CD4-positive, alpha-beta T cell treated with Interleukin-2 at 100 ng/mL for 4 hours (primary cell): ENCODE data around the gene WFDC10A.
"Not testable (repeated sequence)": the region's sequence is repeated elsewhere in the genome, so short reads cannot be mapped to it uniquely, and the experiment has no call there.

Experiments used
- DNase-seq: peaks from one replicate; pipeline ENCODE4 v3.0.0-alpha.2; 2020; ENCODE audit warnings: low spot score

WFDC10A gene

DNA sequence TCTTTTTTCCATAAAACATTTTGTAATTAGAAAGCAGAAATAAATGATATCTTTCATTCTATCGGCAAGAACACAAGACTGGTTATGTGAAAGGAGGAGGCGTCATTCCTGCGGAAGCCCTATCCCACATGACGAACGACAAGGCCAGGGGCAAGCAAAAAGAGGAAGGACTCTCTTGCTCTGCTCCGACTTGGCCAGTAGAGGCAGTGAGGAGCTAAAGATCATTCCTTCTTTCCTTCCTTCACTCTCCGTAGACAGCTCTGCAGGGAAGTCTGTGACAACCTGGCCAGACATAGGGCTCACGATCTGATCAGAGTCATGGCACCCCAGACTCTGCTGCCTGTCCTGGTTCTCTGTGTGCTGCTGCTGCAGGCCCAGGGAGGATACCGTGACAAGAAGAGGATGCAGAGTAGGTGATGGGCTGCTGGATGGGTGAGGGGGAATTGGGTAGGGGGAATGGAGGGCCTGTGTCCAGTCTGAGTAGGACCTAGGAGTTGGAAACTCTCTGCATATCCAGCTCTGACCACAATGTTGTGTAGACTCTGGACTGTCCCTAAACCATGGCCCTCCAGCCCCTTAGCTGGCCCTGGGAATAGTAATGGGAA is at the start of gene WFDC10A:
TSS of gene WFDC10A (plus strand) at position 244 of the 605 bp plus-strand sequence. CDS start at position 319, 75 bp downstream.
- DNase-seq = peak; percentile 13

DNA sequence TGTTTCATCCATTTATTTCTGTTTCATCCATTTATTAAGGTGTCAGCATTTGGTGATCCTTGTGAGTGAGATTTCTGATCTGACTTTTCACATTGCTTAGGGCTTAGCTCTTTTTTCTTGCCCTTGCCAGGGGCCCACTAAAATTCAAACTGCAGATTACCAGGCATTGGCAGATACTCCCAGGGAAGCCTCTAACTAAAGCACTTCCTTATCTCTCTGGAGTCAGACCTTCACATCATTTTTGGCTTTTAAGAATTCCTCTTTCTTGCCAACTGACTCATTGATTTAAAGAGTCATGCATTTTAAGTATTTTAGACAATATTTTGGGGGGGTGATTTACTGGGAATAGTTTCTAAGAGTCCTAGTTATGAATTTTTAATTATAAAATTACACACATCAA is 47.8 kb upstream of the WFDC10A start:
- DNase-seq = no peak

DNA sequence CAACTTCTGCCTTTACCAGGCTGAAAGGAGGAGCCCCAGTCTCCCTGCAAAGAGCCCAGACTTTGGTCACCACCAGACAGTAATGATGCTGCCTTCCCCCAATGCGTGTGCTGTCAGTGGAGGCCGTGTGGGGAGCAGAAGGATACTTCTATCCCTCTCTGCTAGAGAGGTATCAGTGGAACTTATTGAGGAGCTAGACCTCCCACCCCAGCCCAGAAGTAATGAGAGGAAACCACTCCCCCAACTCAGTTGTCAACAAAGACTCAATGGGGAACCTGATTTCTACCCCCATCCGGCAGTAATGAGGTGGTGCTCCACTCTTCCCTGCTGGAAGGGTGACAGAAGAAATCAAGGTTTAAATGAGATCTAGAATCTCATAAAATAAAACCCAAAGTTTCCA is 46.0 kb upstream of the WFDC10A start:
- DNase-seq = no peak

DNA sequence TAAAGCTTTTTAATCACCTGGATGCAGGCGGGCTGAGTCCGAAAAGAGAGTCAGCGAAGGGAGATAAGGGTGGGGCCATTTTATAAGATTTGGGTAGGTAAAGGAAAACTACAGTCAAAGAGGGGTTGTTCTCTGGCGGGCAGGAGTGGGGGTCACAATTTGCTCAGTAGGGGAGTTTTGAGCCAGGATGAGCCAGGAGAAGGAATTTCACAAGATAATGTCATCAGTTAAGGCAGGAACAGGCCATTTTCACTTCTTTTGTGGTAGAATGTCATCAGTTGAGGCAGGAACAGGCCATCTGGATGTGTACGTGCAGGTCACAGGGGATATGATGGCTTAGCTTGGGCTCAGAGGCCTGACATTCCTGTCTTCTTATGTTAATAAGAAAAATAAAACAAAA is 45.2 kb upstream of the WFDC10A start:
- not testable (repeated sequence) for DNase-seq

DNA sequence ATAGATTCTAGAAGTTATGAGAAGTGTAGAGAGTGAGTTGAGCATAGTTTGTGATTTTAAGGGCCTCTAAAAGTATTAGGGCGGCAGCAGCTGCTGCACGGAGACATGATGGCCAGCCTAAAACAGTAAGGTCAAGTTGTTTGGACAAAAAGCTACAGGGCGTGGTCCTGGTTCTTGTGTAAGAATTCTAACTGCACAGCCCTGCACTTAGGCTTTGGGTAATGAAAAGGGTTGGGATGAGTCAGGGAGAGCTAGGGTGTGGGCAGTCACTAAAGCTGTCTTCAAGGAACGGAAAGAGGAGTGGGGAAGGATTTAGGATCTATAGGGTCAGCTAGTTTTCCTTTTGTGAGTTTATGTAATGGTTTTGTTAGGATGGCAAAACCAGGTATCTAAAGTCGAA is 43.6 kb upstream of the WFDC10A start:
- DNase-seq = not testable (repeated sequence)

DNA sequence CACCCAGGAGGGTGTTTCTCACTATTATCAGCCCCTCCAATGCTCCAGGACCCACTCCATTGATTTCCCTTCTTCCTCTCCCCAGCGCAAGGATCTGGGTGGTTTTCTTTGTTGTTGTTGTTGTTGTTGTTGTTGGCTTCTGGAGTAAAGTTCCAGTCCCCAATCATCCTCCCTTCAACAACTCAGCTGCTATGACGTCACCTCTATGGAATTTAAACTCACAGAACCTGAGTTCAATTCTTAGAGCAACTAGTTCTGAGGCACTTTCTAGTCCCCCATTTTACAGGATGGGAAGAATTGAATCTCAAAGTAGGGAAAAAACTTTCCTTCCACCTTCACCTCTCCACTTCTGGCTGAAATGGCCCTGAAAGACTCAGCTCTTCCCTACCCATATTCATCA is 40.7 kb upstream of the WFDC10A start:
- DNase-seq = no peak

DNA sequence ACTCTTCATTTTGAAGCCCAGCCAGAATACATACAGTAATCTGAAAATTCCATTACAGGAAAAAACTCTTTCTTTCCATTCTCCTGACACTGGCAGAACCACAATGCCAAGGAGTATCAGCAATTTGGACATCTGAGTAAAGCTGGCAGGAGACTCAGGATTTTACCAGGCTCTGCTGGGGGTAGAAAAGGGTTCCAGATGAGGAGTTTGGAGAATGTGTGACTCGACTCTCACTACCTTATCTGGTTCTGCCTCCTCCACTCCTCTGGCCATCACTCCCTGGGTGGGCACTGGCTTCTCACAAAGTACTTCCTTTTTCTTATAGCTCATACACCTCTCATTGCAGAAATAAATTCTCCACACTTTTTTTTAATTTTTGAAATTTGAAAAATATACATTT is 39.8 kb upstream of the WFDC10A start:
- no peak for DNase-seq

DNA sequence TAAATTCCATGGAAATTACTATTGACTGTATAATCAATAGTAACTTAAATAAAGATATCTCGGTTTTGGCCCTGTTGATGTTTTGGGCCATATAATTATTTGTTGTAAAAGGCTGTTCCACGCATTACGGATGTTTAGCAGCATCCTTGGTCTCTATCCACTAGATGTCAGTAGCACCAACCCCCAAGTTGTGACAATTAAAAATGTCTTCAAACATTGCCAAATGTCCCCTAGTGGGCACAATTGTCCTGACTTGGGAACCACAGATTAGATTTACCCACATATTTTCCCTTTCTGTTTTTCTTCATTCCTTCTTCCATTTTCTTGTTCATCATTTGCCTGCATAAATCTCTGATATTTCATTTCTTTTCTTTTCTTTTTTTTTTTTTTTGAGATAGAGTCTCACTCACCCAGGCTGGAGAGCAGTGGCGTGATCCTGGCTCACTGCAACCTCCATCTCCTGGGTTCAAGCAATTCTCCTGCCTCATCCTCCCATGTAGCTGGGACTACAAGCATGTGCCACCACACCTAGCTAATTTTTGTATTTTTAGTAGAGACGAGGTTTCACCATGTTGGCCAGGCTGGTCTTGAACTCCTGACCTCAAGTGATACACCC is 36.9 kb upstream of the WFDC10A start:
- DNase-seq = peak; percentile 26

DNA sequence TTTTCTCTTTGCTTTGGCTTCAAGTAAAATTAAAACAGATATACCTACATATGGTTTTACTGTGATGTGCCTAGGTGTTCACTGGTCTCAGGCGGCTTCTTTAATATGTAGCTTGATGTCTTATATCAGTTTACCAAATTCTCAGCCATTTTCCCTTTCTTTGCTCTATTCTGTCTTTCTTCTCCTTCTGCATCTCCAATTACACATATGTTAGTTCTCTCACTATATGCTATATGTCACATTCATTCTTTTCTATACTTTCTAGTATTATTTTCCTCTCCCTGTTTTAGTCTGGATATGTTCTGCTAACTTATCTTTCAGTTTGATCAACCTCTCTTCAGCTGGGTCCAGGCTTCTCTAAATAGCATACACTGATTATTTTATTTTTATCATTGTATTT is 36.0 kb upstream of the WFDC10A start:
- DNase-seq = no peak

DNA sequence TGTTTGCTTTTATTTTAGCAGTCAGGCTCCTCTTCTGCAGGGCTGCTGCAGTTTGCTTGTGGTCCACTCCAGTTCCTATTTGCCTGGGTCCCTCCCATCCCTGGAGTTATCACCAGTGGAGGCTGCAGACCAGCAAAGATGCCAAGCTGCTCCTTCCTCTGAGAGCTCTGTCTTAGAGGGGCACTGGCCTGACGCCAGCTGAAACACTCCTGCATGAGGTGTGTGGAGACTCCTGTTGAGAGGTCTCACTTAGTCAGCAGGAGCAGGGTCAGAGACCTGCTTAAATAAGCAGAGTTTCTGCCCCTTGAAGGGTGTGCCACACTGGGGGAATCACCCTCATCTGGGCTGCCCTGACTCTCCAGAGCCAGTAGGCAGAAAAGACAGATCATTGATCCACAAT is 34.3 kb upstream of the WFDC10A start:
- DNase-seq = no peak

DNA sequence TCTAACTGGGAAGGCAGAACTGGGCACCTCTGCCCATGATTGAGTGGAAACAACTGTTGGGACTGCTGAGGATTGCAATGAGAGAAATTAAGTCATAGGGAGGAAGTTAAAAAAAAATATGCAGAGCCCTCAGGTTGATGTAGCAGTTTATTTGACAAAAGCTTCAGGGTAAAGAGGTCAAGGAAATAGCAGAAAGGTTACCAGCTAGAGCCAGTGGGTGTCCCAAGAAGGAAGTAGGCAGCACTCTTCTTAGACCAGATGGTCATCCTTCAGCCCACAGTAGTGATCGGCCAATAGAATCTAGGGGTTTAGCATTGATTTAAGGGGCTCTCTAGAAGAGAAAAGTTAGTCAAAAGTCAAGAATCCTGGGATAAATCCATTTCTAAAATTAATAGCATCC is 21.7 kb upstream of the WFDC10A start:
- DNase-seq = no peak

DNA sequence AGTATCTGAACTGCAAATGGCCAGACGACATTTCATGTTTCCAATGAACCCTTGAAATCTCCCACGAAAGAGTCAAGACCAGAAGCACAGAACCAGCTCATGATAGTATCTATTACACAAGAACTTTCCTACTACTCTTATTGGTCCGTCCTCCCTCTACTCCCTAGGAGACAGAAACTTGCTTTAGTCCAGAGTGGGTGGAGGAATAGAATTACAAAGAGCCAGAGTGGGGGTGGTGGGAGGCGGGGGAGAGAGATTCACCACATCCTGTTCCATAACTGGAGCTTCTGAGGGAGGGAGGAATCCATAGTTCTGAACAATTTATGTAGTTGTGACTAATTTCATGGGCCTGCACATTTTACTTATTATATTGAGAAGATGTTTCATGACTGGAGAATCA is 18.5 kb upstream of the WFDC10A start:
- no peak for DNase-seq

DNA sequence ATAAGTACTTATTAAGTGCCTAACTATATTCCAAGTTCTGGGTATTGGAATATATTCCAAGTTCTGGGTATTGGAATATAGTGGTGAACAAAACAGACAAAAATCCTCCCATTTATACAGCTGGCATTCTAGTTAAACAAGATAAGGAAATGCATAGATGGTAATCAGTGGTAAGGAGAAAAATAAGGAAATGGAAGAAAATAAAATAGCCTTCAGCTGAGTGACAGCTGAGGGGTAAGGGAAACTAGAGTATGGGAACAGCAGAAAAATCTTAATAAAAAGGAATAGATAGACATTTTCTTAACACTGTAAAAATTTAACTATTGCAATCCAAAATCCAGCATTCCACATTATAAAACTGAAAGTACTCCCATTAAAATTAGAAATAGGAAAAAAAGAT is 17.2 kb upstream of the WFDC10A start:
- no peak for DNase-seq

DNA sequence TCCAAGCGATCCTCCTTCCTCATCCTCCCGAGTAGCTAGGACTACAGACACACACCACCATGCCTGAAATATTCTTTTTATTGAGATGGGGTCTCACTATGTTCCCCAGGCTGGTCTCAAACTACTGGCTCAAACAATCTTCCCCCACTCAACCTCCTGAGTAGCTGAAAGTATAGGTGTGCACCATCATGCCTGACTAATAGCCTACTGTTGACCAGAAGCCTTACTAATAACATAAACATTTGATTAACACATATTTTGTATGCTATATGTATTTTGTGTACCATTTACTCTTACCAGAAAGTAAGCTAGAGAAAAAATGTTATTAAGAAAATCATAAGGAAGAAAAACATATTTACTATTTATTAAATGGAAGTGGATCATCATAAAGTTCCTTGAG is 11.9 kb upstream of the WFDC10A start:
- no peak for DNase-seq

DNA sequence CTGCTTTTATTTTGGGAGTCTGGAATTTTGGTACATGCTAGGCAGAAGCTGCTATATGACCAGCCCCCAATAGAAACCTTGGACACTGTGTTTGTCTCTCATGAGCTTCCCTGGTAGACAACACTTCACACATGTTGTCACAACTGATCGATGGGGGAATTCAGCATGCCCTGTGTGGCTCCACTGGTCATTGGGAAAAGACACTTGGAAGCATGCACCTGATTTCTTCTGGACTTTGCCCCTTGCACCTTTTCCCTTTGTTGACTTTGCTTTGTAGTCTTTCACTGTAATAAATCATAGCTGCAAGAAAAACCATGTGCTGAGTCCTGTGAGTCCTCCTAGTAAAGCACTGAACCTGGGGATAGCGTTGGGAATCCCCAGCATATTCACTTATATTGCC is 7.9 kb upstream of the WFDC10A start:
- DNase-seq = no peak

DNA sequence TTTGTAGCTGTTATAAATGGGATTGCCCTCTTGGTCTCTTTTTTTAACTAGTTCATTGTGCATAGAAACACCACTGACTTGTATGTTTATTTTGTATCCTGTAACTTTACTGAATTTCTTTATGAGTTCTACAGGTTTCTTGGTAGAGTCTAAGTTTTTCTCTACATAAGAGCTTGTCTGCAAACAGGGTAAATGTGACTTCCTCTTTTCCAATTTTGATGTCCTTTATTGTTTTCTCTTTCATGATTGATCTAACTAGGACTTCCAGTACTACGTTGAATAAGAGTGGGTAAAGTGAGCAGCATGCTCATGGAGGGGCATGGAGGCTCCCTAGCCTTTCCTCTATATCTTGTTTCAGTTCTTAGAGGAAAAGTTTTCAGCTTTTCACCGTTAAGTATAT is 3.0 kb upstream of the WFDC10A start:
- DNase-seq = no peak

DNA sequence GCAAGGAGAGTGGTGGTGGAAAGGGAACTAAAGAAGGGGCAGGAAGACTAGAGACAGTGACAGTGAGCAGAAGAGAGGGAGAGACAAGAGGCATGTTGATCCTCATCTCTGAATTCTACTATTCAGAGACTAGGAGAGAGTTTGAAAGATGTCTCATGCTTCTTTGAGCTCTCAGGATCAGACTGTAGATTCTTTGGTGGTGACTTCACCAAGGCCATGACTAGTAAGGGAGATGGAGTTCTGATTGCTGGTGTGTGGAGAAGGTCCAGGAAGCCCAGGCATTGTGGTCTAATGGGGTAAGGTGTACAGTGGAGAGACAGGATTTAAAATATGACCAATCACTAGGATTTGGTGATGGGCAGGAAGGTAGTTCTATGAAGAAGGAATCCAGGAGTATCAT is 832 bp downstream of the WFDC10A start:
- DNase-seq = no peak

DNA sequence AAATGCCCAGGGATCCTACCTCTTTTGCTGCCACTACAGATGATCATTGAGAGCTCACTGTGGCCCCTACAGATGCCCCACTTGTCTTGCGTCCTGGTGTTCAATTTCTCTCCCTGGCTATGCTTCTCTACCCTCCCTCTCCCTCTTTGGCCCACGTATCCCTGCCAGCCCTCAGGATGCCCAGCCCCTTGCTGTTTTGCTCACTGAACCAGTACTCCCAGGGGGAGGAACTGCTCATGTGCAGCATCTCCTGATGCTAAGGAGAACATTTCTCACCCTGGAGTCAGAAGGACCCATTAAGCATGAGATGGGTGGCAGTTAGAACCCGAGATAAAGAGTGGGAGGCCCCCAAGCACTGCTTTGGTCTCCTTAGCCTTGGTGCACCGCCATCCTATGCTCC is 1.6 kb downstream of the WFDC10A start, which contains the start of gene WFDC9:
TSS of gene WFDC9 (minus strand) at position 101 of the 400 bp plus-strand sequence. CDS start 21,103 bp downstream, outside the sequence.
- DNase-seq = no peak

DNA sequence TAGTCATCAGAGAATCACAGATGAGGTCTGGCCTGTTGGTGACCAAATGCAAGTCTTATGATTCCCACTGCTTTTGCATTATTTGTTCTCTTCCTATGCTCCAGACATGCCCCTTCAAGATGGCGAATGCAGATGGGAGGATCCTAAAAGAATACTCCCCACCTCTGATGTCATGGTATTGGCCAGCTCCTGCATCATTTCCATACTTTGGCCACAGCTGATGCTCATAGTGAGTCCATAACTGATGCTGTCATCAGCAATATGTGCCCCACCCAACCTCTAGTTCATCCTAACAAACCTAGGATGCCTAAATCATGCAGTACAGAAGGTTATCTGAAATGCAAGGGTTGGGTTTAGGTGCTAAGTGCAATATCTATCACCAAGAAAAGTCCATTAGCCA is 7.0 kb downstream of the WFDC10A start:
- DNase-seq = no peak

DNA sequence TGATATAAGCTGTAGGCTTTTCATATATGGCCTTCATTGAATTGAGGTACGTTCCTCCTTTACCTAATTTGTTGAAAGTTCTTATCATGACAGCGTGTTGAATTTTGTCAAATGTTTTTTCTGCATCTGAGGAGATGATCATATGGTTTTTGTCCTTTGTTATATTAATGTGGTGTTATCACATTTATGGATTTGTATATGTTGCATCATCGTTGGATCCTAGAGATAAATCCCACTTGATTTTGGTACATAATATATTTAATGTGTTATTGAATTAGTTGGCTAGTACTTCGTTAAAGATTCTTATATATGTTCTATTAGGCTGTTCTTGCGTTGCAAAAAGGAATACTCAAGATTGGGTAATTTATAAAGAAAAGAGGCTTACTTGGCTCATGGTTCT is 10.1 kb downstream of the WFDC10A start:
- DNase-seq = no peak

DNA sequence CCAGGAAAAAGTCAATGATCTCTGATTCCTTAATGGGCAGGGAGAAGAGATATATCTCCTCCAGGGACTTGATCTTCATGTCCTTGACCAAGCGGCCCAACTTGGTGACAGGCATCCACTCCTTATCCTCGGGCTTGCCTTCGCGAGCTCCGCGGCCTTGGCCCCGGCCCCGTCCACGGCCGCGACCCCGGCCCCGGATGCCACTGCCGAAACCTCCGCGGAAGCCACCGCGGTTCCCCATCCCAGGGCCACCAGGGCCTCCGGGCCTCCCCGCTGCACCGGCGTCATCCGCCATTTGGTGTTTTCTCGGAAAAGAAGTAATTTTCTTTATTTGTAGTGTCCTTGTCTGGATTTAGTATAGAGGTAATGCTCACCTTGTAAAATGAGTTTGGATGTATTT is 11.5 kb downstream of the WFDC10A start:
- DNase-seq = not testable (repeated sequence)

DNA sequence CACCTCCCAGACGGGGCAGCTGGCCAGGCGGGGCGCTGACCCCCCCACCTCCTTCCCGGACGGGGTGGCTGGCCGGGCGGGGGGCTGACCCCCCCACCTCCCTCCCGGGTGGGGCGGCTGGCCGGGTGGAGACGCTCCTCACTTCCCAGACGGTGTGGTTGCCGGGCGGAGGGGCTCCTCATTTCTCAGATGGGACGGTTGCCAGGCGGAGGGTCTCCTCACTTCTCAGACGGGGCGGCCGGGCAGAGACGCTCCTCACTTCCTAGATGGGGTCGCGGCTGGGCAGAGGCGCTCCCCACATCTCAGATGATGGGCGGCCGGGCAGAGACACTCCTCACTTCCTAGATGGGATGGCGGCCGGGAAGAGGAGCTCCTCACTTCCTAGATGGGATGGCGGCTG is 16.3 kb downstream of the WFDC10A start:
- not testable (repeated sequence) for DNase-seq

DNA sequence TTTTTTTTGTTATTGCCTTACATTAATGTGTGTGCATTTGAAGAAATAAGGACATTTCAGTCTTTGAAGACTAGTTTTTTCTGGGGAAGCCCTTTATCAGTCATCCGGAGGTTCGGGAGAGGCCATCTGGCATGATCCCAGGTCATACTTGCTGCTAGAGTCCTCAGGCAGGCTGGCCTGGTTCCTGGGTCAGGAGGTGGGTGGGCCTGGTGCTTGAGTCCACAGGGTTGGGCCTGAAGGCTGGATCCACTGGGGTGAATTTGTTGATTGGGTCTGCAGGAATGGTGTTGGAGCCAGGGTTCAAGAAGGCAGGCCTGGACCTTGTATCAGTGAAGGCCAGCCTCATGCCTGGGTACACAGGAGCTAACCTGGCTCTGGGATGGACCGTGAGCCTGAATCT is 17.3 kb downstream of the WFDC10A start:
- no peak for DNase-seq

DNA sequence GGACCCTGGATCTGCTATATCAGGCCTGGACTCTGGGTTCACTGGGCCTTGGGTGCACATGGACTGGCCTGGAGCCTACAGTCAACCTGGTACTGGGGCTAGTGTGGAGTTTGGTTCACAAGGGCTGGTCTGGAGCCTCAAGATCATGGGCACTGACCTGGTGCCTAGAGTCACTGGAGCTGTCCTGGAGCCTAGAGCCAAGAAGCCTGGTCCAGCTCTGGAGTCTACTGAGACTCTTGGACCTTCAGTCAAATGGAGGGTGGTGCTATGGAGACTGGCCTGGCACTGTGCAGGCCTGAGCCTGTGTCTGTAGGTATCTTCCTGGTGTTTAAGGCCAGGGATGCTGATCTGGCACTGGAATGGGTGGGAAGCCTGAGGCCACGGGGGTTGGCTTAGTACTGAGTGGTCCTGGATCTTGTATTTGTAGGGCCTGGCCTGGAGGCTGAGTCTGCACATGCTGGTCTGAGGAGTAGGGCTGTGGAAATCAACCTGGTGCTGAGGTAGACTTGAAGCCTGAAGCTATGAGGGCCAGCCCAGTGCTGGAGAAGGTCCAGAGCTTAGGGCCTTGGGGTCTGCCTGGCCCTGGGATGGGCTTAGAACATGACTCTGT is 18.0 kb downstream of the WFDC10A start:
- no peak for DNase-seq
